ENCODE measurements around the gene FOXC2.

DNA sequence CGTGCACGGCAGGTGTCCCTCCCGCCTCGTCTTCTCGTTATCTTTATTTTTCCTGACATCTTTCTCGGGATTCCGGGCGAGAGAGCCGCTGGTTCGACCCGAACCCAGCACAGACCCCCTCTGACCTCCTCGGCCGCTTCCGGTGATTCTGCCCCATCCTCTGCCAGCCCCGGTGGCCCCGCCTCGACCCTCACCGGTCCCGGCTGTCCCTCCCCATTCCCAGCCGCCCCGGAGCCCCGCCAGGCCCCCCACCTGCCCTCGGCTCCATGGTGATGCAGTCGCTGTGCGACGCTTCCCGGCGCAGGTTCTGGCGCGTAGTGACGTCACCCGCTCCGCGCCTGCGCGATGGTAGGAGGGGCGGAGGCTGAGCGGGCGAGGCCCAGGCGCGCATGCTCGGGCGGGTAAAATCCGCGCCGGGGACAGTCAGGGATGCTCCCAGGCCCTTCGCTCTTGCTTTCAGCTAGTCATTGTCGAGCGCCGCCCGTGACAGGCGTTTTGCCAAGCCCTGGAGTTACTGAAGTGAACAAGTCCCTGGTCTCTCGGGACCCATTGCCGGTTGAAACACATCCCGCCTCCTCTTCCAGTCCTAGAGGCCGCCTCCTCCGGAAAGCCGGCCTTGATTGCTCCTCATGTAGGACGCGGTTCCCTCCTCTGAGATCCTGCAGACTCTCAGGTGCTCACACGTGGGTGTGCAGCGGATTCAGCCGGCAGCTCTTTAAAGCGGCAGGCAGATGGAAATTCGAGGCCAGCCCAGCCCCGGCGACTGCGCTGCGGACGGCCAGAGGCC is 11.5 kb upstream of the FOXC2 start, which contains the start of gene MTHFSD:
- TF ChIP-seq, protein P1, sequence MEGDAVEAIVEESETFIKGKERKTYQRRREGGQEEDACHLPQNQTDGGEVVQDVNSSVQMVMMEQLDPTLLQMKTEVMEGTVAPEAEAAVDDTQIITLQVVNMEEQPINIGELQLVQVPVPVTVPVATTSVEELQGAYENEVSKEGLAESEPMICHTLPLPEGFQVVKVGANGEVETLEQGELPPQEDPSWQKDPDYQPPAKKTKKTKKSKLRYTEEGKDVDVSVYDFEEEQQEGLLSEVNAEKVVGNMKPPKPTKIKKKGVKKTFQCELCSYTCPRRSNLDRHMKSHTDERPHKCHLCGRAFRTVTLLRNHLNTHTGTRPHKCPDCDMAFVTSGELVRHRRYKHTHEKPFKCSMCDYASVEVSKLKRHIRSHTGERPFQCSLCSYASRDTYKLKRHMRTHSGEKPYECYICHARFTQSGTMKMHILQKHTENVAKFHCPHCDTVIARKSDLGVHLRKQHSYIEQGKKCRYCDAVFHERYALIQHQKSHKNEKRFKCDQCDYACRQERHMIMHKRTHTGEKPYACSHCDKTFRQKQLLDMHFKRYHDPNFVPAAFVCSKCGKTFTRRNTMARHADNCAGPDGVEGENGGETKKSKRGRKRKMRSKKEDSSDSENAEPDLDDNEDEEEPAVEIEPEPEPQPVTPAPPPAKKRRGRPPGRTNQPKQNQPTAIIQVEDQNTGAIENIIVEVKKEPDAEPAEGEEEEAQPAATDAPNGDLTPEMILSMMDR (IDR thresholded peaks at IDR 0.05) = no peak
- TF ChIP-seq EP300 (IDR thresholded peaks at IDR 0.05) (peak in 1 of 4 donors; percentile 58), POLR2A (IDR thresholded peaks at IDR 0.05) (peak; percentile 58)

All from sigmoid colon (tissue), 4 donors.